Measurements from ENCODE around the gene USF3. TPM values are rescaled to one million over a fixed set of nuclear protein-coding genes. Genes with fewer than 3 reads are reported as not detected.

Gene USF3
- total RNA-seq, 1 experiment from 2014 or later: 13.5 TPM

GRCh38 chr3:113658107-113658506 lies 38.3 kb downstream of the USF3 start:
- intact Hi-C loops (cut with micrococcal nuclease): no loop called here
- no peaks in the 10 kb centered on the region for H4K20me1 ChIP-seq (ENCODE audit: insufficient read depth)
- DNase-seq (ENCODE audit: low read depth, low spot score) (no peak), ATAC-seq (no peak)
- POLR2A ChIA-PET: no interaction called here
- no peaks in the 10 kb centered on the region for H3K4me1 ChIP-seq (ENCODE audit: control insufficient read depth in 1 of 2, insufficient read depth in 2 of 2, low read length in 2 of 2)
- no peak overlapping the region for H3K9ac ChIP-seq (ENCODE audit: low read length)
- no peaks in the 10 kb centered on the region for H3K9me2 ChIP-seq (ENCODE audit: insufficient read depth)
- no peaks in the 10 kb centered on the region for H3K27me3 ChIP-seq (ENCODE audit: insufficient read depth, low read length)
- BruUV-seq (replicated peaks): no TSS peak
- TF ChIP-seq POLR2AphosphoS5 (IDR thresholded peaks at IDR 0.05; ENCODE audit: low read depth, low read length) (no peak), ZBTB33 (IDR thresholded peaks at IDR 0.05; ENCODE audit: extremely low read depth, insufficient replicate concordance, low read length) (no peak), EZH2 (IDR thresholded peaks at IDR 0.05) (no peak), EZH2phosphoT487 (IDR thresholded peaks at IDR 0.05; ENCODE audit: borderline replicate concordance) (no peak), ELF1 (IDR thresholded peaks at IDR 0.05; ENCODE audit: borderline replicate concordance, low read depth) (no peak), RAD21 (IDR thresholded peaks at IDR 0.05; ENCODE audit: low read depth) (no peak), POLR2A (IDR thresholded peaks at IDR 0.05; ENCODE audit: borderline replicate concordance, extremely low read depth, insufficient read depth, insufficient read length) (no peak), EGR1 (IDR thresholded peaks at IDR 0.05; ENCODE audit: low read depth) (no peak)
- no peak overlapping the region for H3K27ac ChIP-seq (ENCODE audit: low read depth, low read length)
- H3K36me3 ChIP-seq (ENCODE audit: control insufficient read depth in 1 of 2, insufficient read depth in 2 of 2, low read length in 2 of 2): peaks cover 0 to 7% of the 10 kb centered on the region in 2 experiments; a peak in 1 of 4 replicates
- no peak overlapping the region for H3K4me3 ChIP-seq (replicated peaks in 1 of 2; ENCODE audit: low read depth in 1 of 2, low read length in 2 of 2)
- no peaks in the 10 kb centered on the region for H3K9me3 ChIP-seq (ENCODE audit: control insufficient read depth in 1 of 2, insufficient read depth in 1 of 2, low read depth in 1 of 2, low read length in 2 of 2)
- no peak overlapping the region for H2AFZ ChIP-seq (ENCODE audit: low read depth, low read length, poor library complexity, severe bottlenecking)
- RAD21 ChIA-PET (ENCODE audit: low non-redundant PET in 1 of 2, low total read pairs in 2 of 2, uncharacterized antibody in 2 of 2, unreplicated experiment in 2 of 2): no interaction called here
- no peaks in the 10 kb centered on the region for H3K79me2 ChIP-seq (ENCODE audit: insufficient read depth, low read length)
- no peak overlapping the region for H3K4me2 ChIP-seq (ENCODE audit: low read length)
- CTCF ChIA-PET: no interaction called here

- H3K9me3 ChIP-seq (ENCODE audit: control insufficient read depth in 1 of 2, insufficient read depth in 1 of 2, low read depth in 1 of 2, low read length in 2 of 2): no peaks in the 10 kb centered on the region
- H3K4me3 ChIP-seq (replicated peaks in 1 of 2; ENCODE audit: low read depth in 1 of 2, low read length in 2 of 2): no peak overlapping the region
- no peaks in the 10 kb centered on the region for H3K79me2 ChIP-seq (ENCODE audit: insufficient read depth, low read length)
- ChIA-PET CTCF (no interaction called here), RAD21 (ENCODE audit: low non-redundant PET in 1 of 2, low total read pairs in 2 of 2, uncharacterized antibody in 2 of 2, unreplicated experiment in 2 of 2) (no interaction called here), POLR2A (no interaction called here)
- no peak for DNase-seq (ENCODE audit: low read depth, low spot score)
- no peaks in the 10 kb centered on the region for H3K9me2 ChIP-seq (ENCODE audit: insufficient read depth)
- H4K20me1 ChIP-seq (ENCODE audit: insufficient read depth): no peaks in the 10 kb centered on the region
- BruUV-seq (replicated peaks): no TSS peak
- H3K4me1 ChIP-seq (ENCODE audit: control insufficient read depth in 1 of 2, insufficient read depth in 2 of 2, low read length in 2 of 2): no peaks in the 10 kb centered on the region
- intact Hi-C loops (cut with micrococcal nuclease): no loop called here
- no peak overlapping the region for H2AFZ ChIP-seq (ENCODE audit: low read depth, low read length, poor library complexity, severe bottlenecking)
- no peak overlapping the region for H3K27ac ChIP-seq (ENCODE audit: low read depth, low read length)
- no peaks in the 10 kb centered on the region for H3K36me3 ChIP-seq (ENCODE audit: control insufficient read depth in 1 of 2, insufficient read depth in 2 of 2, low read length in 2 of 2)
- no peaks in the 10 kb centered on the region for H3K27me3 ChIP-seq (ENCODE audit: insufficient read depth, low read length)
- no peak overlapping the region for H3K9ac ChIP-seq (ENCODE audit: low read length)
- no peak for ATAC-seq
- no peak overlapping the region for H3K4me2 ChIP-seq (ENCODE audit: low read length)
- no peak for TF ChIP-seq JUND (IDR thresholded peaks at IDR 0.05)
- no peak for TF ChIP-seq SRF (IDR thresholded peaks at IDR 0.05; ENCODE audit: low read depth)
- TF ChIP-seq REST (IDR thresholded peaks at IDR 0.05; ENCODE audit: low read depth): no peak
- no peak for TF ChIP-seq TCF7L2 (IDR thresholded peaks at IDR 0.05; ENCODE audit: borderline replicate concordance, extremely low read depth, insufficient read depth, insufficient read length)
- TF ChIP-seq RAD21 (IDR thresholded peaks at IDR 0.05; ENCODE audit: low read depth): no peak
- no peak for TF ChIP-seq POLR2AphosphoS5 (IDR thresholded peaks at IDR 0.05; ENCODE audit: low read depth, low read length)
- TF ChIP-seq ZNF274 (IDR thresholded peaks at IDR 0.05; ENCODE audit: low read depth, low read length): no peak
- TF ChIP-seq ELF1 (IDR thresholded peaks at IDR 0.05; ENCODE audit: borderline replicate concordance, low read depth): no peak
- TF ChIP-seq POLR2A (IDR thresholded peaks at IDR 0.05; ENCODE audit: borderline replicate concordance, extremely low read depth, insufficient read depth, insufficient read length): no peak
- no peak for TF ChIP-seq ZFX (IDR thresholded peaks at IDR 0.05)
- no peak for TF ChIP-seq EGR1 (IDR thresholded peaks at IDR 0.05; ENCODE audit: low read depth)
- TF ChIP-seq EZH2phosphoT487 (IDR thresholded peaks at IDR 0.05; ENCODE audit: borderline replicate concordance): no peak
These were observed 41.6 kb downstream of the USF3 start for GRCh38 chr3:113654851-113655250.
